T-helper 2 cell (primary cell): ENCODE measurements around the gene MAGED4.
"Not testable (repeated sequence)": the region's sequence is repeated elsewhere in the genome, so short reads cannot be mapped to it uniquely, and the experiment has no call there.

ENCODE experiments used
- DNase-seq, 5 experiments: peaks; one replicate each; pipeline versions ENCODE4 v3.0.0 to v3.0.0-alpha.2; 2012 to 2022
- total RNA-seq, 2 donors: gene quantifications; one replicate each; lab custom pipeline; 2026; lab: John Stamatoyannopoulos, UW

MAGED4 gene, protein sequence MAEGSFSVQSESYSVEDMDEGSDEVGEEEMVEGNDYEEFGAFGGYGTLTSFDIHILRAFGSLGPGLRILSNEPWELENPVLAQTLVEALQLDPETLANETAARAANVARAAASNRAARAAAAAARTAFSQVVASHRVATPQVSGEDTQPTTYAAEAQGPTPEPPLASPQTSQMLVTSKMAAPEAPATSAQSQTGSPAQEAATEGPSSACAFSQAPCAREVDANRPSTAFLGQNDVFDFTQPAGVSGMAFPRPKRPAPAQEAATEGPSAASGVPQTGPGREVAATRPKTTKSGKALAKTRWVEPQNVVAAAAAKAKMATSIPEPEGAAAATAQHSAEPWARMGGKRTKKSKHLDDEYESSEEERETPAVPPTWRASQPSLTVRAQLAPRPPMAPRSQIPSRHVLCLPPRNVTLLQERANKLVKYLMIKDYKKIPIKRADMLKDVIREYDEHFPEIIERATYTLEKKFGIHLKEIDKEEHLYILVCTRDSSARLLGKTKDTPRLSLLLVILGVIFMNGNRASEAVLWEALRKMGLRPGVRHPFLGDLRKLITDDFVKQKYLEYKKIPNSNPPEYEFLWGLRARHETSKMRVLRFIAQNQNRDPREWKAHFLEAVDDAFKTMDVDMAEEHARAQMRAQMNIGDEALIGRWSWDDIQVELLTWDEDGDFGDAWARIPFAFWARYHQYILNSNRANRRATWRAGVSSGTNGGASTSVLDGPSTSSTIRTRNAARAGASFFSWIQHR
- total RNA-seq, result 0 to 0.31 reads per million in 2 donors

DNA sequence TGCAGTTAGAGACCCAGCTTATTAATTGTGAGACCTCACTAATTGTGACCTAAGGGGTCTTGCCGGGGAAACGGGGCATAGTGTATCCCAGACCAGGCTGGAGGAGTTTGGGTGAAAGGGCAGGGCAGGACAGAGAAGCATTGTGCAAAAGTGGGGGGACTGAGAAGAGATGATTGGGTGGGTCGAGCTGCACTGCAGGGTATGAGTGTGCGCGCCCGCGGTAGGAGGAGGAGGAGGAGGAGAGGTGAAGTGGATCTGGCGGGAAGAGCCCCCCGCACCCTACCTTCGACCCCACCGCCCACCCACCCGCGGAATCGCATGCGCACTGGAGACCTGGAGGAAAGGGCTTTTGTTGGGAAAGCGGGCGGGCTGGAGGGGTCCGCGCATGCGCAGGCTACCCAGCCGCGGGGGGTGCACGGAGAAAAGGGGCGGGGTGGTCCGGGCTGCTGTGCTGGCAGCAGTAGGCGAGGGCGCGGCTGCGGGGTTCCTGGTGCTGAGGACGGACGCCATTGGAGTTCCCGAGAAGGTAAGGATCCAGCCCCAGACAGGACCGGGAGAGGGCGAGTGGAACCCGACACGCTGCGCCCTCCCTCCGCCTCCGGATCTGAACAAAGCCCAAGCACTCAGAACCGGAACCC lies at the start of gene MAGED4:
MAGED4 (plus strand) TSS at position 449 of the 638 bp plus-strand sequence. CDS start 1,035 bp downstream, outside the sequence.
- not testable (repeated sequence) for DNase-seq

DNA sequence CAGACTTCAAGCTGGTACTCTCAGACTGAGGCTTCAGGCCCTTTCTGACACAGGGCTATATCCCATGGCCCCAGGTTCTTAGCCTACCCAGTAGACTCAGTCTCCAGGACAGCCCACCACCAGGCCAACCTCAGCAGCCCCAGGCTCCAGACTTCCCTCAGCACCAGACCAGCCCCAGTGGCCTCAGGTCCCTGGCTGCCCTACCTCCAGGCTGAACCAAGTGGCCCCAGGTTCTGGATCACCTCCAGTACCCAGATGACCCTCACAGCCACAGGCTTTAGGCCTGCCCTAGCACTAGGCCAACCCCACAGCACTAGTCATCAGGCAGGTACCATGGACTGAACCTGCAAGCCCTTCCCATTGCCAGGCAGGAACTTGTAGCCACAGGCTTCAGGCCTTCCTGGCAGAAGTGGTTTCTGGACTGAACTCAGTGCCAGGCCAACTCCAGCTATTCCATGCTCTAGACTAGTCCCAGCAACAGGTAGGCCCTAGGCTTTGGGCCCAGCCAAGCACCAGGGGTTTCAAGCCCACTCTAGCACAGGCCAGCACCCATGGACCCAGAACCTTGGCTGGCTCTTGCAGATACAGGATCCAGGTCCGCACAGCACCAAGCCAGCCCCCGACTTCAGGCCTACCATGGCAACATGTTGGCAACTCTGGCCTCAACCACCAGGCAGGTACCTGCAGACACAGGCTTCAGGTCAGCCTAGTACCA lies 45.7 kb upstream of the MAGED4 start:
- DNase-seq, result no peak

DNA sequence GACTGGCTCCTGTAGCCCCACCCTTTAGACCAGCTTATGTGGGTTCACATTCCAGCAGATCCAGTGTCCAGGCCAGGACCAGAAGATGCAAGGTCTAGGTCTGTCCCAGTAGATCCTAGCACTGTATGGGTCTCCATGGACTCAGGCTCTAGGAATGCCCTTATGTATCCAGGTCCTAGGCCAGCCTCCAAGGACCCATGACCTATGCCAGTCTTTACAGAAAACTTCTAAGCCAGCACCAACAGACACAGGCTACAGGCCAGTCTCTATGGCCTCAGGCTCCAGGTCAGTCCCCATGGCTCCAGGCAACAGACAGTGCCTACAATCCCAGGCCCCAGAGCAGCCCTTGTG lies 45.2 kb upstream of the MAGED4 start:
- DNase-seq, result no peak

DNA sequence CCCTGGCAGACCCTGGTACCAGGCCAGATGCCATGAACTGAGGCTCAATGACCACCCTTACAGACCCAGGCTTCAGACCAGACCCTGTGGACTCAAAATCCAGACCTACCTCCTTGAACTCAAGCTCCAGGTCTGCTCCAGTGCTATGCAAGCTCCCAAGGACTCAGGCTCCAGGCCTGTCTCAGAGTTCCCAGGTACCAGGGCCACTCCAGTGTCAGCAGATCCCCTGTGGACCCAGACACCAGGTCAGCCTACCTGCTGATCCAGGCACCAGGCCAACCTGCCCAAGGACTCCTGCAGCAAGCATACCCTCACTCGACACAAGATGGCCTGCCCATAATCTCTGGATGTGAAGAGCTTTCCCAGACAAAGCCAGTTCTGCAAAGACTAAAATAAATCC lies 44.7 kb upstream of the MAGED4 start:
- no peak for DNase-seq

DNA sequence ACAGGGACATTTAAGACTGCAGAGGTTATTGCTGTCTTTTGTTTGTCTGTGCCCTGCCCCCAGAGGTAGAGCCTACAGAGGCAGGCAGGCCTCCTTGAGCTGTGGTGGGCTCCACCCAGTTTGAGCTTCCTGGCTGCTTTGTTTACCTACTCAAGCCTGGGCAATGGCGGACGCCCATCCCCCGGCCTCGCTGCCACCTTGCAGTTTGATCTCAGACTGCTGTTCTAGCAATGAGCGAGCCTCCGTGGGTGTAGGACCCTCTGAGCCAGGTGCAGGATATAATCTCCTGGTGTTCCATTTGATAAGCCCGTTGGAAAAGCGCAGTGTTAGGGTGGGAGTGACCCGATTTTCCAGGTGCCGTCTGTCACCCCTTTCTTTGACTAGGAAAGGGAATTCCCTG lies 34.0 kb upstream of the MAGED4 start:
- DNase-seq, result not testable (repeated sequence)

DNA sequence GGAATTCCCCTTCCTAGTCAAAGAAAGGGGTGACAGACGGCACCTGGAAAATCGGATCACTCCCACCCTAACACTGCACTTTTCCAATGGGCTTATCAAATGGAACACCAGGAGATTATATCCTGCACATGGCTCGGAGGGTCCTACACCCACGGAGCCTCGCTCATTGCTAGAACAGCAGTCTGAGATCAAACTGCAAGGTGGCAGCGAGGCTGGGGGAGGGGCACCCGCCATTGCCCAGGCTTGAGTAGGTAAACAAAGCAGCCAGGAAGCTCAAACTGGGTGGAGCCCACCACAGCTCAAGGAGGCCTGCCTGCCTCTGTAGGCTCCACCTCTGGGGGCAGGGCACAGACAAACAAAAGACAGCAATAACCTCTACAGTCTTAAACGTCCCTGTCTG lies 24.5 kb upstream of the MAGED4 start:
- DNase-seq, result not testable (repeated sequence)

DNA sequence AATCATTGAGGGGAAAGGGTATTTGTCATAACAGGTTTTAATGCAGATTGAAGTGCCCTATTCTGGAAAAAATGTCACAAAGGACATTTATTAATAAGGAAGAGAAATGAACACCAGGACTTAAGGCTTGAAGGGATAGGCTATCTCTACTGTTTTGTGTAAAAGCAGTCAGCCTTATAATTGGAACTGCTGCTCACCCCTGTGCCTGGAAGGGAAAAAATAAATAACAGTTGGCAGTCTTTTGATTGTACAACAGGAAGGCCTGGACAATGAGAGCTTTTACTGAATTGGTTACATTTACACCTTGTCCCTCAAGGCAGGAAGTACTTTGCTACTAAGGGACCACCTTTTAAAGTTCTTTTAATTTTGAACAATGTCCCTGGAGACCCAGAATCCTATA lies 17.8 kb upstream of the MAGED4 start:
- no peak for DNase-seq

DNA sequence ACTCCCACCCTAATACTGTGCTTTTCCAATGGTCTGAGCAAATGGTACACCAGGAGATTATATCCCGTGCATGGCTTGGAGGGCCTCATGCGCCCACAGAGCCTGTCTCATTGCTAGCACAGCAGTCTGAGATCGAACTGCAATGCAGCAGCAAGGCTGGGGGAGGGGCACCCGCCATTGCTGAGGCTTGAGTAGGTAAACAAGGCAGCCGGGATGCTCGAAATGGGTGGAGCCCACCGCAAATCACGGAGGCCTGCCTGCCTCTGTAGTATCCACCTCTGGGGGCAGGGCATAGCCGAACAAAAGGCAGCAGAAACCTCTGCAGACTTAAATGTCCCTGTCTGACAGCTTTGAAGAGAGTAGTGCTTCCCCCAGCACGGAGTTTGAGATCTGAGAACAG lies 13.6 kb upstream of the MAGED4 start:
- not testable (repeated sequence) for DNase-seq

DNA sequence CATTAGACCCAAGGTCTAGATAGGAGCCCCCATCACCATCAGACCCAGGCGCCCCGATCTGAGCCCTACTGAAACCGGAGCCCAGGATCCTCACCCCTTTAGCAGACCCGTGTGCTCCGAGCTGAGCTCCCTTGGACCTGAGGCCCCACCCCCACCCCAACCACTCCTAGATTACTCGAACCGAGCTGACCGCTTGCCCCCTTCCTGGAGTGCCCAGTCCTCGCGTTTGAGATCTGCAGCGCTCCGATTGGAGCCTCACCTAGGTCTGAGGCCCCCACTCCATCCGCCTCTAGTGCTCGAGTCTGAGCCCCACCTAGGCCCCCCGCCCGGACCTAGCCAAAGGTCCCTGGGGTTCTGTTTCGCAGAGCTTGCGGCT lies 378 bp downstream of the MAGED4 start:
- not testable (repeated sequence) for DNase-seq

DNA sequence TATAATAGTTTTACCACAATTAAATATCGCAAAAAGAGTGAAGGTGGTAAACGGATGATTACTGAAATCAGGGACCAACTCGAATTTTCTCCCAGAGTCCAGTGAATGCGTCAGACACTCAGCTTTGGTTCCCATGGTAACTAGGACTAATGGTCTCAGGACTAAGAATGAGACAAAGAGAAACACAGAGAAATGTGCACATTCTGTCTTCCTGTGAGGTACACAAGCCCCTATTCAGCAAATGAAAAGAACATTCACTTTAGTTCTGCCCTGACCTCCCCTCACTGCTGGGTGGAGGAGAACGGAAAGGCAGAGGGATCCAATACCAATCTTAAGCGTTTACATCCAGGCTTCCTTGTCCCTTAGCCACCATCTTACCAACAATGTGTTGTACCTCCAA lies 26.7 kb downstream of the MAGED4 start:
- DNase-seq, result not testable (repeated sequence)

DNA sequence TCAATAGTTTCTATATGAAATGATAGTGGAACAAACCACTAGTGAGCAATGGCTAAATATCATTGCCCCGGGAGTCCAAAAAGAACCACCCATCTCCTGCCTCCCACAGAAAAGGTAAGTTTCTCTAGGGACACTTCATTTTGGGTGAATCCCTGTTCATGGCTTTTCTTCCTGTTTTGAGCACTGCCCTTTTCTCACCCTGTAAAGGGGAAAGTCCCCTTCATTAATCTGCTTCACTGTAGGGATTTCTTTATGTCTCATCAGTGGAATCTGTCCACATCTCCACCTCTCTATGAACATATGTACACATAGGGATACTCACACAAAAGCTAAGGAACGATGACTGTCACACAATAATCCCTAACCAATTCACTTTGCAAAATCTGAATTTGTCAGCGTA lies 28.6 kb downstream of the MAGED4 start:
- no peak for DNase-seq

DNA sequence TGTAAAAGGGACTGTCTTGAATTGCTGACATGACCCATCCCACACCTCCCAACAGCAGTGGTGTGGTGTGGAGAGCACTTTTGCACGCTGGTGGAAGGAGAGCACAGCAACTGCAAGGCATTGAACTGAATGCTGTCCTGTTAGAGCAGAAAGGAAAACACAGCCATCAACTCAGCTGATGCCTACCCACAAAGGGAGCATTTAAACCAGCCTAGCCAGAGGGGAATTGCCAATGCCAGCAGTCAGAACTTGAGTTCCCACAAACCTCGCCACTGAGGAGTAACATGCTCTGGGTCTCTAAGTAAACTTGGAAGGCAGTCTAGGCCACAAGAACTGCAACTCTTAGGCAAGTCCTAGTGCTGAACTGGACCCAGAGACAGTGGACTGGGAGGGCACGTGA lies 31.9 kb downstream of the MAGED4 start:
- no peak for DNase-seq

DNA sequence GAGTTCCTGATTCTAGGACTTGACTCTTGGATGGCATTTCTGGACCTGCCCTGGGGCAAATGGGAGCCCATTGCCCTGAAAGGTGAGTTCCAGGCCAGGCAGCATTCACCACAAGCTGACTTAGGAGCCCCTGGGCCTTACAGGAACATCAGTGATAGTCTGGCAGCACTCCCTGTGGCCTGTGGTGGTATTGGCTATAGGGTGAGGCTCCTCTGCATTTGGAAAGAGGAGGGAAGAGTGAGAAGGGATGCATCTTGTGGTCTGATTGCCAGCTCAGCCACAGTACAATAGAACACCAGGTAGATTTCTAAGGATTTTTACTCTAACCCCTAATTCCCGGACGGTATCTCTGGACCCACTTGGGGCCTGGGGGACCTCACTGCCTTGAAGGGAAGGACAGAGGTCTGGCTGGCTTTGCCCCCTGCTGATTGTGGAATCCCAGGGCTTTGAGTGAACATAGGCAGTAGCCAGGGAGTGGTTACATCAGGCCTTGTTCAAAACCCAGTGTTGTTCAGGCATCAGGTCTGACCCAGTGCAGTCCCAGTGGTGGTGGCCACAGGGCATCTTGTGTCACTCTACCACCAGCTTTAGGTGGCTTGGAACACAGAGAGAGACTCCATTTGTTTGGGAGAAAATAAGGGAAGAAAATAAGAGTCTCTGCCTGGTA lies 32.9 kb downstream of the MAGED4 start:
- no peak for DNase-seq

DNA sequence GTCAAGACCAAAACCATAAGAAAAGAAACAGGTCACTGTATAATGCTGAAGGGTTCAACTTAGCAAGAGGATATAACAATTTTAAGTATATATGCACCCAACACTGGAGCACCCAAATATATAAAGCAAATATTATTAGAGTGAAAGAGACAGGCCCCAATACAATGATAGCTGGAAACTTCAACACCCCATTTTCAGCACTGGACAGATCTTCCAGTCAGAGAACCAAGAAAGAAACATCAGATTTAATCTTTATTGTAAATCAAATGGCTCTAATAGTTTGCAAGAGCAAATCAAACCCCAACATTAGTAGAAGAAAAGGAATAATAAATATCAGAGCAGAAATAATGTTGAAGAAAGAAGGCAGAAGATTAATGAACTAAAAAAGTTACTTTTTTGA lies 36.2 kb downstream of the MAGED4 start:
- DNase-seq, result no peak
